NOMO-1 treated with dmso at 0.1 percent for 144 hours (cell line): ENCODE data around the gene CLCA2.

ENCODE experiments used
- DNase-seq: peaks from one replicate; lab custom pipeline; 2025; ENCODE audit not compliant: unreplicated experiment; lab: John Stamatoyannopoulos, UW

The CLCA2 gene

GRCh38 chr1:86505564-86505902 is 81.6 kb downstream of the CLCA2 start:
- no peak for DNase-seq
